ENCODE measurements around the gene ZNF512B. TPM values are rescaled to one million over a fixed set of nuclear protein-coding genes. Genes with fewer than 3 reads are reported as not detected.
"Not testable (repeated sequence)": the region's sequence is repeated elsewhere in the genome, so short reads cannot be mapped to it uniquely, and the experiment has no call there.

Gene ZNF512B
- total and polyA plus RNA-seq, 2 experiments from 2014 or later = 1.5 to 16.4 TPM

DNA sequence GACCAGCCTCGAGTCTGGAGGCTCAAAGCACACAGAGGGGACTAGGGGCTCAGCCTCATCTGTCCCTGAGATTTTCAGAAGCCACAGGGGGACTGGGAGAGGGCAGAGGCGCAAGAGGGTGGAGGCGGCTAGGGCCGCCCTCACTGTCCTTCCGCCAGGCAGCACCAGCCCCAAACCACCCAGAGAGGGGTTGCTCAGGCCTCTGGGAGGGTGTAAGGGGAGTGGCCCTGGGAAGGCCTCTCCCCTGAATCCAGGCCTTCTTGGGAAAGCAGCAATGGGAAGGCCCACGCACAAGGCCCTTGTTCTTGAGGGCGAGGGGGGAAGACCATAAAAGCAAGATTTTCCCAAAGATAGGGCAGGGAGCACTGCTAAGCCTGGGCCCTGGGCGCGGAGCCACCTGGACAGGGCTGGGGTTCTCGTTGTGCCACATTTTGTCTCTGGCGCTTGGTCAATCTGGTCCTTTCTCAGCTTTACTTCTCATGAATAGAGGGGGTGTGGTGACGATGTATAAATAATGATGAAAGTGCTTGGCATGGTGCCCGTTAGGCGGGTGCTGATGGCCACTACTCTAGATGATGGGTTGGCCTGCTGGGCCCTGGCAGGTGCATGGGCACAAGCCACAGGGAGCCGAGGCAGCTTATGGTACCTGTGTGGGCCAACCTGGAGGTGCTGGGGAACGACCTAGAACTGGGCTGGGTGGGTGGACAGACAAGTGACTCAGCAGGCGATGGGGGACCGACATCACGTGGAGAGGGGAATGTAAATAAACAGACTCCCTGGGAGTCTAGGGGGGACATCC lies 4.9 kb upstream of the ZNF512B start:
- no peaks in the 10 kb centered on the region for H4K20me1 ChIP-seq (ENCODE audit: insufficient read depth)
- H3K4me2 ChIP-seq (ENCODE audit: unreplicated experiment) = no peak overlapping the region
- H3K4me1 ChIP-seq (ENCODE audit: insufficient read depth) = no peaks in the 10 kb centered on the region
- no peak overlapping the region for H2AFZ ChIP-seq
- H3K9me3 ChIP-seq (ENCODE audit: low read depth) = no peaks in the 10 kb centered on the region
- H3K4me3 ChIP-seq = no peak overlapping the region
- no peaks in the 10 kb centered on the region for H3K27me3 ChIP-seq (replicated peaks; ENCODE audit: insufficient read depth)
- no peaks in the 10 kb centered on the region for H3K79me2 ChIP-seq (ENCODE audit: insufficient read depth)
- H3F3A ChIP-seq (ENCODE audit: insufficient read depth) = peaks cover 8% of the 10 kb centered on the region
- 41 to 46% methylated on average over 18 to 19 of the region's 19 CpGs for WGBS, 2 experiments (ENCODE audit: low coverage in 1 of 2, low lambda C conversion rate in 2 of 2, missing lambda C conversion rate in 2 of 2)
- no peak for TF ChIP-seq EZH2phosphoT487 (IDR thresholded peaks at IDR 0.05; ENCODE audit: insufficient read depth, low read depth)
- TF ChIP-seq EZH2 (IDR thresholded peaks at IDR 0.05; ENCODE audit: insufficient read depth, poor library complexity, severe bottlenecking) = no peak
- H3K36me3 ChIP-seq (ENCODE audit: low read depth) = no peaks in the 10 kb centered on the region
- no peak overlapping the region for H3K27ac ChIP-seq
- in situ Hi-C loops (cut with MboI) = no loop called here
- no peak for DNase-seq
- H3K9me2 ChIP-seq (ENCODE audit: insufficient read depth) = no peaks in the 10 kb centered on the region
- no peak overlapping the region for H3K9ac ChIP-seq

GRCh38 chr20:63973636-63974401 lies 4.1 kb upstream of the ZNF512B start:
- H3F3A ChIP-seq (ENCODE audit: insufficient read depth) = peaks cover 8% of the 10 kb centered on the region
- H3K4me2 ChIP-seq (ENCODE audit: unreplicated experiment) = peak overlapping the region; percentile 82
- H2AFZ ChIP-seq = peak overlapping the region; percentile 90
- H3K27ac ChIP-seq = 0 out of 2 replicates have a peak overlapping the region, but pooled peaks have one; percentile 7
- TF ChIP-seq EZH2 (IDR thresholded peaks at IDR 0.05; ENCODE audit: insufficient read depth, poor library complexity, severe bottlenecking) (no peak), EZH2phosphoT487 (IDR thresholded peaks at IDR 0.05; ENCODE audit: insufficient read depth, low read depth) (no peak)
- H3K79me2 ChIP-seq (ENCODE audit: insufficient read depth) = peaks cover 5% of the 10 kb centered on the region; the same call in 1 of the 2 replicates
- H3K4me3 ChIP-seq = peak overlapping the region; percentile 77
- in situ Hi-C loops (cut with MboI) = no loop called here
- no peaks in the 10 kb centered on the region for H3K36me3 ChIP-seq (ENCODE audit: low read depth)
- peaks cover 2% of the 10 kb centered on the region for H3K4me1 ChIP-seq (ENCODE audit: insufficient read depth)
- 9% methylated on average over 35 to 37 of the region's 37 CpGs for WGBS, 2 experiments (ENCODE audit: low coverage in 1 of 2, low lambda C conversion rate in 2 of 2, missing lambda C conversion rate in 2 of 2)
- DNase-seq = peak; percentile 93
- H3K9me3 ChIP-seq (ENCODE audit: low read depth) = no peaks in the 10 kb centered on the region
- no peaks in the 10 kb centered on the region for H3K27me3 ChIP-seq (replicated peaks; ENCODE audit: insufficient read depth)
- H4K20me1 ChIP-seq (ENCODE audit: insufficient read depth) = no peaks in the 10 kb centered on the region
- H3K9ac ChIP-seq = peak overlapping the region; percentile 56; the same call in 1 of the 2 replicates
- no peaks in the 10 kb centered on the region for H3K9me2 ChIP-seq (ENCODE audit: insufficient read depth)

DNA sequence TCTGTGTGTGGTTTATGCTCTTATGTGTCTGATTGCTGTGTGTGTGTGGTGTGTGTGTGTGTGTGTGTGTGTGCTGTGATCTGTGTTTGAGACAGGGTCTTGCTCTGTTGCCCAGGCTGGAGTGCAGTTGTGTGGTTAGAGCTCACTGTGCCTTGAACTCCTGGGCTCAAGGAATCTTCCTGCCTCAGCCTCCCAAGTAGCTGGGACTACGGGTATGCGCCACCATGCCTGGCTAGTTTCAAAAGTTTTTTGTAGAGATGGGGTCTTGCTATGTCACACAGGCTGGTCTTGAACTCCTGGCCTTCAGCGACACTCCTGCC lies 3.4 kb upstream of the ZNF512B start:
- H4K20me1 ChIP-seq (ENCODE audit: insufficient read depth) = no peaks in the 10 kb centered on the region
- no peaks in the 10 kb centered on the region for H3K27me3 ChIP-seq (replicated peaks; ENCODE audit: insufficient read depth)
- H3K9me2 ChIP-seq (ENCODE audit: insufficient read depth) = no peaks in the 10 kb centered on the region
- H3K9me3 ChIP-seq (ENCODE audit: low read depth) = no peaks in the 10 kb centered on the region
- H3K4me1 ChIP-seq (ENCODE audit: insufficient read depth) = peaks cover 5% of the 10 kb centered on the region
- H3K79me2 ChIP-seq (ENCODE audit: insufficient read depth) = peaks cover 12% of the 10 kb centered on the region
- H3K4me2 ChIP-seq (ENCODE audit: unreplicated experiment) = peak overlapping the region; percentile 82
- H2AFZ ChIP-seq = peak overlapping the region; percentile 90
- no peak for DNase-seq
- H3K27ac ChIP-seq = no peak overlapping the region
- H3F3A ChIP-seq (ENCODE audit: insufficient read depth) = peaks cover 8% of the 10 kb centered on the region
- TF ChIP-seq EZH2 (IDR thresholded peaks at IDR 0.05; ENCODE audit: insufficient read depth, poor library complexity, severe bottlenecking) = no peak
- no peak for TF ChIP-seq EZH2phosphoT487 (IDR thresholded peaks at IDR 0.05; ENCODE audit: insufficient read depth, low read depth)
- in situ Hi-C loops (cut with MboI) = no loop called here
- WGBS, 2 experiments (ENCODE audit: low coverage in 1 of 2, low lambda C conversion rate in 2 of 2, missing lambda C conversion rate in 2 of 2) = 98% methylated on average over 3 of the region's 3 CpGs
- H3K9ac ChIP-seq = no peak overlapping the region
- no peak overlapping the region for H3K4me3 ChIP-seq
- H3K36me3 ChIP-seq (ENCODE audit: low read depth) = no peaks in the 10 kb centered on the region

- Histone ChIP-seq H4K20me1 (ENCODE audit: insufficient read depth) (no peaks in the 10 kb centered on the region), H3K9ac (no peak overlapping the region), H2AFZ (no peak overlapping the region), H3K4me1 (ENCODE audit: insufficient read depth) (peaks cover 5% of the 10 kb centered on the region), H3K9me3 (ENCODE audit: low read depth) (no peaks in the 10 kb centered on the region), H3K27me3 (replicated peaks; ENCODE audit: insufficient read depth) (no peaks in the 10 kb centered on the region), H3K4me3 (no peak overlapping the region), H3K4me2 (ENCODE audit: unreplicated experiment) (no peak overlapping the region), H3K79me2 (ENCODE audit: insufficient read depth) (peaks cover 14% of the 10 kb centered on the region), H3K9me2 (ENCODE audit: insufficient read depth) (no peaks in the 10 kb centered on the region), H3K36me3 (ENCODE audit: low read depth) (no peaks in the 10 kb centered on the region), H3F3A (ENCODE audit: insufficient read depth) (peaks cover 8% of the 10 kb centered on the region), H3K27ac (no peak overlapping the region)
- TF ChIP-seq EZH2phosphoT487 (IDR thresholded peaks at IDR 0.05; ENCODE audit: insufficient read depth, low read depth) (no peak), EZH2 (IDR thresholded peaks at IDR 0.05; ENCODE audit: insufficient read depth, poor library complexity, severe bottlenecking) (no peak)
- no peak for DNase-seq
- in situ Hi-C loops (cut with MboI) = no loop called here
- 78 to 79% methylated on average over 18 of the region's 18 CpGs for whole genome bisulfite sequencing, 2 experiments (ENCODE audit: low coverage in 1 of 2, low lambda C conversion rate in 2 of 2, missing lambda C conversion rate in 2 of 2)
Measured at GRCh38 chr20:63972312-63973159, 2.8 kb upstream of the ZNF512B start.

DNA sequence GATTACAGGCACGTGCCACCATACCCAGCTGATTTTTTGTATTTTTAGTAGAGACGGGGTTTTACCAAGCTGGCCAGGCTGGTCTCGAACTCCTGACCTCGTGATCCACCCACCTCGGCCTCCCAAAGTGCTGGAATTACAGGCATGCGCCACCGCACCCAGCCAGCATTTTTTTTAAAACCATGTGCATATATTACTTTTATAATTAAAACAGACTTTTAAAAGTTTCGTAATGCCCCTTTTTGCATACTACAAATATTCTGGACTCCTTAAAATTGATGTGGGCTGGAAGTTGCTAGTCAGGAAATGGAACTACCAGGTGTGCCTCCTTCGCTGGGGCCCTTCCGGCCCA lies 2.2 kb upstream of the ZNF512B start:
- H3K9ac ChIP-seq; H3F3A ChIP-seq (ENCODE audit: insufficient read depth); H3K4me3 ChIP-seq; H3K27ac ChIP-seq; in situ Hi-C loops (cut with MboI); H4K20me1 ChIP-seq (ENCODE audit: insufficient read depth); H2AFZ ChIP-seq; H3K36me3 ChIP-seq (ENCODE audit: low read depth); H3K4me2 ChIP-seq (ENCODE audit: unreplicated experiment); H3K9me3 ChIP-seq (ENCODE audit: low read depth); H3K4me1 ChIP-seq (ENCODE audit: insufficient read depth); H3K9me2 ChIP-seq (ENCODE audit: insufficient read depth); DNase-seq; H3K27me3 ChIP-seq (replicated peaks; ENCODE audit: insufficient read depth): not testable (repeated sequence)
- H3K79me2 ChIP-seq (ENCODE audit: insufficient read depth) = peaks cover 14% of the 10 kb centered on the region
- WGBS, 2 experiments (ENCODE audit: low coverage in 1 of 2, low lambda C conversion rate in 2 of 2, missing lambda C conversion rate in 2 of 2) = 80 to 85% methylated on average over 10 of the region's 10 CpGs
